Mesenchymal stem cell (in vitro differentiated cells and primary cell): ENCODE measurements around the gene NPIPB6.

Source experiments
- DNase-seq: peaks from one replicate; pipeline ENCODE4 v3.0.0-alpha.2; 2013
- H2AFZ ChIP-seq: one replicate; pipeline ENCODE4 v1.6.1; 2013; ENCODE audit warnings: low read depth, mild to moderate bottlenecking, control low read depth, inconsistent platforms, low read length, moderate library complexity
- H2AK5ac ChIP-seq: 2 replicates; pipeline ENCODE4 v1.6.1; 2013; ENCODE audit warnings: low read length, moderate library complexity, mild to moderate bottlenecking, inconsistent platforms; ENCODE audit not compliant: severe bottlenecking
- H2BK120ac ChIP-seq: one replicate; pipeline ENCODE4 v1.6.1; 2013; ENCODE audit warnings: low read depth, mild to moderate bottlenecking, inconsistent platforms, low read length, moderate library complexity
- H2BK12ac ChIP-seq, 2 experiments: one replicate each; pipeline ENCODE4 v1.6.1; 2013; ENCODE audit warnings: inconsistent platforms in 2 of 2, low read length in 2 of 2, mild to moderate bottlenecking in 2 of 2, moderate library complexity in 2 of 2, control low read depth in 1 of 2
- H2BK15ac ChIP-seq: one replicate; pipeline ENCODE4 v1.6.1; 2013; ENCODE audit warnings: mild to moderate bottlenecking, low read depth, inconsistent platforms; ENCODE audit not compliant: poor library complexity, severe bottlenecking
- H2BK5ac ChIP-seq: 2 replicates; pipeline ENCODE4 v1.6.1; 2013; ENCODE audit warnings: low read depth, mild to moderate bottlenecking, low read length, control low read depth, inconsistent platforms; ENCODE audit not compliant: poor library complexity, severe bottlenecking
- H3K14ac ChIP-seq, 2 experiments: one replicate each; pipeline ENCODE4 v1.6.1; 2013; ENCODE audit warnings: inconsistent platforms in 2 of 2, low read length in 2 of 2, control low read depth in 1 of 2, mild to moderate bottlenecking in 1 of 2, moderate library complexity in 1 of 2
- H3K18ac ChIP-seq, 2 experiments: one replicate each; pipeline ENCODE4 v1.6.1; 2013; ENCODE audit warnings: inconsistent platforms in 2 of 2, low read length in 2 of 2, control low read depth in 1 of 2, low read depth in 1 of 2, mild to moderate bottlenecking in 1 of 2
- H3K23ac ChIP-seq, 2 experiments: one replicate each; pipeline ENCODE4 v1.6.1; 2013; ENCODE audit warnings: inconsistent platforms in 2 of 2, low read length in 2 of 2, mild to moderate bottlenecking in 2 of 2, moderate library complexity in 2 of 2, control low read depth in 1 of 2
- H3K27ac ChIP-seq: 2 replicates; pipeline ENCODE4 v1.5.1; 2013; ENCODE audit warnings: mild to moderate bottlenecking, moderate library complexity, low read length, control low read depth, inconsistent platforms; ENCODE audit not compliant: poor library complexity, severe bottlenecking
- H3K27me3 ChIP-seq, 2 experiments: 2 replicates each; pipeline versions ENCODE4 v1.6.1 to v1.7.0; 2013; ENCODE audit warnings: low read length in 2 of 2, mild to moderate bottlenecking in 2 of 2, moderate library complexity in 2 of 2, control low read depth in 1 of 2, inconsistent platforms in 1 of 2; ENCODE audit not compliant: control insufficient read depth in 1 of 2, insufficient read depth in 1 of 2
- H3K36me3 ChIP-seq, 2 experiments: 2 replicates each; pipeline versions ENCODE4 v1.6.1 to v1.7.0; 2013; ENCODE audit warnings: low read length in 2 of 2, control low read depth in 1 of 2, inconsistent platforms in 1 of 2, low read depth in 1 of 2, mild to moderate bottlenecking in 1 of 2; ENCODE audit not compliant: insufficient read depth in 2 of 2, control insufficient read depth in 1 of 2
- H3K4ac ChIP-seq, 2 experiments: one replicate each; pipeline ENCODE4 v1.6.1; 2013; ENCODE audit warnings: inconsistent platforms in 2 of 2, low read length in 2 of 2, mild to moderate bottlenecking in 2 of 2, moderate library complexity in 2 of 2, control low read depth in 1 of 2, low read depth in 1 of 2
- H3K4me1 ChIP-seq: 2 replicates; pipeline ENCODE4 v1.6.1; 2013; ENCODE audit warnings: low read depth, low read length, control low read depth; ENCODE audit not compliant: control insufficient read depth, insufficient read depth
- H3K4me2 ChIP-seq: 2 replicates; pipeline ENCODE4 v1.6.1; 2013; ENCODE audit warnings: low read length, mild to moderate bottlenecking, inconsistent platforms; ENCODE audit not compliant: poor library complexity, severe bottlenecking
- H3K4me3 ChIP-seq, 2 experiments: 2 replicates each; pipeline versions ENCODE4 v1.5.1 to v1.7.0; 2013; ENCODE audit warnings: low read length in 2 of 2, mild to moderate bottlenecking in 2 of 2, control low read depth in 1 of 2, low read depth in 1 of 2; ENCODE audit not compliant: insufficient read depth in 1 of 2
- H3K79me1 ChIP-seq: replicated peaks from 2 replicates; pipeline ENCODE4 v1.6.1; 2013; ENCODE audit warnings: mild to moderate bottlenecking, control low read depth, low read length, inconsistent platforms; ENCODE audit not compliant: poor library complexity, severe bottlenecking
- H3K9ac ChIP-seq: 2 replicates; pipeline ENCODE4 v1.7.0; 2013; ENCODE audit warnings: mild to moderate bottlenecking, low read length, moderate library complexity
- H3K9me3 ChIP-seq: 2 replicates; pipeline ENCODE4 v1.7.0; 2013; ENCODE audit warnings: mild to moderate bottlenecking, low read length; ENCODE audit not compliant: control insufficient read depth
- H4K8ac ChIP-seq: one replicate; pipeline ENCODE4 v1.6.1; 2013; ENCODE audit warnings: inconsistent platforms, mild to moderate bottlenecking, low read length, moderate library complexity
- H4K91ac ChIP-seq: one replicate; pipeline ENCODE4 v1.6.1; 2013; ENCODE audit warnings: mild to moderate bottlenecking, low read length, inconsistent platforms
- WGBS: methylation state at CpG from one replicate; pipeline ENCODE4 v1.1.7; 2013; ENCODE audit warnings: mixed read lengths; 5-methylcytosine and 5-hydroxymethylcytosine counted together

Gene NPIPB6

DNA sequence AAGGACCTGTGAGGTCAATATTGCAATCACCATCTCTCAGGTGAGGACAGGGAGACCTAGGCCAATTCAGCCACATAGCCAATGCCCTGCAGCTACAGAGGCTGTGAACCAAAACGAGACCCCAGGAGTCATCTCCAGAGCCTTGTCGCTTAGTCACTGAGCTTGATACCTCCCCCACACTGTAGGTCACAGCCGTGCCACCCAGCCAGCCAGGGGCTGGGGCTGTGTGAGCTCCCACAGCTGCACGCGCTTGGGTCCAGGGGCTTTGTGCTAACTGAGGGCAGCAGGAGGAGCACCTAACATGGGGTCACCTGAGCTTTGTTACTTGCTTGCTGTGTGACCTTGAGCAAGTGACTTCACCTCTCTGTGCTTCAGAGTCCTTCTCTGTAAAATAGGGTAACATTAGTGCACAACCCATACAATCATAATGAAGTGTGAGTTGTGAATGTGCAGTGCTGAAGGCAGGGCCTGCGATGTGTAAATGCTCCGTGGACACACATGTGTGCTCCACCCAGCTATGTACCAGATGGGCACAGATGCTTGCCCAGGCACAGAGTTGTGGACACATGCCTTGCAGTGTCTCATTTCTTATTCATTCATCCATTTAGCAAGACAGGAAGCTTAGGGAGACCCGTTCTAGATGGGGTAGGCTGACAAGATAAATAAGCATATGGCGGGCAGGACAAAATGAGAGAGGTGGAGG lies 45.1 kb downstream of the NPIPB6 start:
- H4K91ac ChIP-seq, result no peak overlapping the region
- H3K27me3 ChIP-seq, result peaks cover 9 to 39% of the 10 kb centered on the region in 2 experiments
- H3K4me1 ChIP-seq, result peaks cover 5% of the 10 kb centered on the region
- H3K9ac ChIP-seq, result no peak overlapping the region
- no peaks in the 10 kb centered on the region for H3K79me1 ChIP-seq
- H3K14ac ChIP-seq, result no peak overlapping the region
- H2AFZ ChIP-seq, result no peak overlapping the region
- no peaks in the 10 kb centered on the region for H3K9me3 ChIP-seq
- H3K4me3 ChIP-seq, result no peak overlapping the region
- no peak overlapping the region for H3K23ac ChIP-seq
- no peak overlapping the region for H3K4ac ChIP-seq
- H3K4me2 ChIP-seq, result no peak overlapping the region
- H3K27ac ChIP-seq, result no peak overlapping the region
- no peak for DNase-seq
- H2BK15ac ChIP-seq, result no peak overlapping the region
- 87% methylated on average over 8 of the region's 9 CpGs for WGBS
- H2BK5ac ChIP-seq, result no peak overlapping the region
- no peak overlapping the region for H2BK120ac ChIP-seq
- H3K18ac ChIP-seq, result no peak overlapping the region
- H3K36me3 ChIP-seq, result no peaks in the 10 kb centered on the region
- H4K8ac ChIP-seq, result no peak overlapping the region
- H2AK5ac ChIP-seq, result no peak overlapping the region
- H2BK12ac ChIP-seq, result no peak overlapping the region

- Histone ChIP-seq H3K23ac (no peak overlapping the region), H2BK12ac (no peak overlapping the region), H3K79me1 (no peaks in the 10 kb centered on the region), H3K27me3 (peaks cover 9 to 41% of the 10 kb centered on the region in 2 experiments), H3K18ac (no peak overlapping the region), H3K4me1 (peaks cover 5% of the 10 kb centered on the region), H2AFZ (no peak overlapping the region), H2BK5ac (no peak overlapping the region), H3K4me2 (no peak overlapping the region), H2BK120ac (no peak overlapping the region), H3K4me3 (no peak overlapping the region), H2BK15ac (no peak overlapping the region), H4K91ac (no peak overlapping the region), H3K27ac (no peak overlapping the region), H3K36me3 (no peaks in the 10 kb centered on the region), H3K14ac (no peak overlapping the region), H4K8ac (no peak overlapping the region), H3K4ac (no peak overlapping the region), H3K9me3 (no peaks in the 10 kb centered on the region), H2AK5ac (no peak overlapping the region), H3K9ac (no peak overlapping the region)
- 61% methylated on average over 17 of the region's 22 CpGs for WGBS
- peak; percentile 61 for DNase-seq
Measured at GRCh38 chr16:28317040-28317880, 46.0 kb downstream of the NPIPB6 start.

- no peak overlapping the region for H3K9ac ChIP-seq
Measured at GRCh38 chr16:28316054-28316453, 47.3 kb downstream of the NPIPB6 start.

GRCh38 chr16:28313587-28313986 lies 49.7 kb downstream of the NPIPB6 start:
- Histone ChIP-seq H2AK5ac (no peak overlapping the region), H2BK5ac (no peak overlapping the region), H3K36me3 (no peaks in the 10 kb centered on the region), H2BK15ac (no peak overlapping the region), H4K91ac (no peak overlapping the region), H3K4me1 (peaks cover 8% of the 10 kb centered on the region), H3K4me3 (no peak overlapping the region), H2BK12ac (no peak overlapping the region), H3K9ac (no peak overlapping the region), H3K79me1 (no peaks in the 10 kb centered on the region), H3K4ac (no peak overlapping the region), H3K27ac (no peak overlapping the region), H3K4me2 (no peak overlapping the region), H3K14ac (no peak overlapping the region), H2BK120ac (no peak overlapping the region), H3K18ac (no peak overlapping the region), H3K23ac (no peak overlapping the region), H2AFZ (no peak overlapping the region), H3K9me3 (no peaks in the 10 kb centered on the region), H4K8ac (no peak overlapping the region), H3K27me3 (peaks cover 13 to 54% of the 10 kb centered on the region in 2 experiments)
- no peak for DNase-seq
- 41% methylated on average over 2 of the region's 11 CpGs for WGBS

More at GRCh38 chr16:28316054-28316453, 47.3 kb downstream of the NPIPB6 start:
- no peak for DNase-seq
- H3K14ac ChIP-seq, result peak overlapping the region in 1 of 2 experiments; percentile 21
- H3K36me3 ChIP-seq, result no peaks in the 10 kb centered on the region
- no peak overlapping the region for H3K4me3 ChIP-seq
- no peak overlapping the region for H3K23ac ChIP-seq
- no peak overlapping the region for H3K4ac ChIP-seq
- H2BK15ac ChIP-seq, result no peak overlapping the region
- no peak overlapping the region for H2BK5ac ChIP-seq
- no peak overlapping the region for H2AFZ ChIP-seq
- no peak overlapping the region for H2BK120ac ChIP-seq
- no peaks in the 10 kb centered on the region for H3K9me3 ChIP-seq
- no peak overlapping the region for H2AK5ac ChIP-seq
- no peak overlapping the region for H3K18ac ChIP-seq
- peaks cover 12 to 48% of the 10 kb centered on the region in 2 experiments for H3K27me3 ChIP-seq
- H3K79me1 ChIP-seq, result no peaks in the 10 kb centered on the region
- H4K91ac ChIP-seq, result peak overlapping the region; percentile 76
- no peak overlapping the region for H3K27ac ChIP-seq
- H2BK12ac ChIP-seq, result no peak overlapping the region
- no peak overlapping the region for H3K4me2 ChIP-seq
- H4K8ac ChIP-seq, result no peak overlapping the region
- peaks cover 5% of the 10 kb centered on the region for H3K4me1 ChIP-seq
- WGBS, result 86% methylated on average over 6 of the region's 6 CpGs
